HEK293 (cell line): ENCODE data around the gene PROCA1.
A peak's percentile ranks its signal among the peaks of the same experiment; 100 is the strongest.

Experiments used
- GLI2 ChIP-seq: fragments of 450-650 bp; formaldehyde crosslinking; IDR thresholded peaks from 2 replicates; pipeline ENCODE4; 2017; ENCODE audit warnings: missing biosample characterization, missing genetic modification characterization, low read depth, borderline replicate concordance
- GLIS1 ChIP-seq: fragments of 450-650 bp; formaldehyde crosslinking; IDR thresholded peaks from 2 replicates; pipeline ENCODE4 v1.5.1; 2016; ENCODE audit warnings: missing biosample characterization, missing genetic modification characterization
- HOXD13 ChIP-seq: sonication (generic); formaldehyde crosslinking; IDR thresholded peaks from 2 replicates; pipeline ENCODE4 v1.8.0; 2022; ENCODE audit warnings: missing genetic modification reagents, borderline replicate concordance
- KLF10 ChIP-seq: fragments of 450-650 bp; IDR thresholded peaks from 2 replicates; pipeline ENCODE4 v1.5.1; 2018; ENCODE audit warnings: missing biosample characterization, mild to moderate bottlenecking, missing genetic modification characterization
- KLF8 ChIP-seq: fragments of 450-650 bp; formaldehyde crosslinking; IDR thresholded peaks from 2 replicates; pipeline ENCODE4 v1.5.1; 2016; ENCODE audit warnings: missing biosample characterization, missing genetic modification characterization
- ZBTB44 ChIP-seq: fragments of 450-650 bp; IDR thresholded peaks from 2 replicates; pipeline ENCODE4 v1.5.1; 2018; ENCODE audit warnings: missing biosample characterization, mild to moderate bottlenecking, missing genetic modification characterization
- ZBTB7A ChIP-seq: fragments of 450-650 bp; formaldehyde crosslinking; IDR thresholded peaks from 2 replicates; pipeline ENCODE4 v1.5.1; 2016; ENCODE audit warnings: low read depth, missing biosample characterization, missing genetic modification characterization
- ZEB2 ChIP-seq: fragments of 450-650 bp; formaldehyde crosslinking; IDR thresholded peaks from 2 replicates; pipeline ENCODE4 v1.5.1; 2016; ENCODE audit warnings: missing biosample characterization, missing genetic modification characterization
- ZNF10 ChIP-seq: fragments of 450-650 bp; formaldehyde crosslinking; IDR thresholded peaks from 2 replicates; pipeline ENCODE4 v1.5.1; 2017; ENCODE audit warnings: missing biosample characterization, missing genetic modification characterization
- ZNF138 ChIP-seq: fragments of 450-650 bp; formaldehyde crosslinking; IDR thresholded peaks from 2 replicates; pipeline ENCODE4 v1.5.1; 2016; ENCODE audit warnings: missing biosample characterization, missing genetic modification characterization, borderline replicate concordance
- ZNF2 ChIP-seq: fragments of 450-650 bp; formaldehyde crosslinking; IDR thresholded peaks from 2 replicates; pipeline ENCODE4 v1.5.1; 2016; ENCODE audit warnings: missing biosample characterization, missing genetic modification characterization
- ZNF211 ChIP-seq: fragments of 450-650 bp; formaldehyde crosslinking; IDR thresholded peaks from 2 replicates; pipeline ENCODE4 v1.5.1; 2016; ENCODE audit warnings: low read depth, missing biosample characterization, missing genetic modification characterization
- ZNF214 ChIP-seq: fragments of 450-650 bp; formaldehyde crosslinking; IDR thresholded peaks from 2 replicates; pipeline ENCODE4 v1.5.1; 2017; ENCODE audit warnings: missing biosample characterization, mild to moderate bottlenecking, missing genetic modification characterization, borderline replicate concordance
- ZNF529 ChIP-seq: fragments of 450-650 bp; formaldehyde crosslinking; IDR thresholded peaks from 2 replicates; pipeline ENCODE4 v1.5.1; 2017; ENCODE audit warnings: missing genetic modification characterization, missing biosample characterization; ENCODE audit not compliant: insufficient replicate concordance
- ZNF610 ChIP-seq: fragments of 450-650 bp; formaldehyde crosslinking; IDR thresholded peaks from 2 replicates; pipeline ENCODE4 v1.5.1; 2016; ENCODE audit warnings: missing biosample characterization, missing genetic modification characterization, borderline replicate concordance
- ZNF623 ChIP-seq: fragments of 450-650 bp; formaldehyde crosslinking; IDR thresholded peaks from 2 replicates; pipeline ENCODE4 v1.5.1; 2016; ENCODE audit warnings: missing biosample characterization, missing genetic modification characterization
- ZNF629 ChIP-seq: fragments of 450-650 bp; formaldehyde crosslinking; IDR thresholded peaks from 2 replicates; pipeline ENCODE4 v1.5.1; 2017; ENCODE audit warnings: missing biosample characterization, missing genetic modification characterization
- ZNF677 ChIP-seq: fragments of 450-650 bp; IDR thresholded peaks from 2 replicates; pipeline ENCODE4 v1.5.0; 2018; ENCODE audit warnings: missing biosample characterization, mild to moderate bottlenecking, missing genetic modification characterization, moderate library complexity
- TF ChIP-seq, protein P1 (sequence below): fragments of 450-650 bp; formaldehyde crosslinking; IDR thresholded peaks from 2 replicates; pipeline ENCODE4 v1.5.1; 2016; ENCODE audit warnings: missing biosample characterization, missing genetic modification characterization
- TF ChIP-seq, protein P2 (sequence below): fragments of 450-650 bp; formaldehyde crosslinking; IDR thresholded peaks from 2 replicates; pipeline ENCODE4 v1.5.1; 2017; ENCODE audit warnings: missing biosample characterization, missing genetic modification characterization
- TF ChIP-seq, protein P3 (sequence below): fragments of 450-650 bp; formaldehyde crosslinking; optimal IDR thresholded peaks from 2 replicates; pipeline ENCODE3; 2016; ENCODE audit warnings: missing biosample characterization, mild to moderate bottlenecking, missing genetic modification characterization
- TF ChIP-seq, protein P4 (sequence below): fragments of 450-650 bp; formaldehyde crosslinking; IDR thresholded peaks from 2 replicates; pipeline ENCODE4 v1.5.1; 2016; ENCODE audit warnings: missing biosample characterization, missing genetic modification characterization
- TF ChIP-seq, protein P5 (sequence below): fragments of 450-650 bp; formaldehyde crosslinking; IDR thresholded peaks from 2 replicates; pipeline ENCODE4 v1.5.1; 2016; ENCODE audit warnings: missing biosample characterization, missing genetic modification characterization
- TF ChIP-seq, protein P6 (sequence below): fragments of 450-650 bp; formaldehyde crosslinking; IDR thresholded peaks from 2 replicates; pipeline ENCODE4 v1.5.1; 2016; ENCODE audit warnings: missing biosample characterization, missing genetic modification characterization, low read depth

PROCA1 gene

DNA sequence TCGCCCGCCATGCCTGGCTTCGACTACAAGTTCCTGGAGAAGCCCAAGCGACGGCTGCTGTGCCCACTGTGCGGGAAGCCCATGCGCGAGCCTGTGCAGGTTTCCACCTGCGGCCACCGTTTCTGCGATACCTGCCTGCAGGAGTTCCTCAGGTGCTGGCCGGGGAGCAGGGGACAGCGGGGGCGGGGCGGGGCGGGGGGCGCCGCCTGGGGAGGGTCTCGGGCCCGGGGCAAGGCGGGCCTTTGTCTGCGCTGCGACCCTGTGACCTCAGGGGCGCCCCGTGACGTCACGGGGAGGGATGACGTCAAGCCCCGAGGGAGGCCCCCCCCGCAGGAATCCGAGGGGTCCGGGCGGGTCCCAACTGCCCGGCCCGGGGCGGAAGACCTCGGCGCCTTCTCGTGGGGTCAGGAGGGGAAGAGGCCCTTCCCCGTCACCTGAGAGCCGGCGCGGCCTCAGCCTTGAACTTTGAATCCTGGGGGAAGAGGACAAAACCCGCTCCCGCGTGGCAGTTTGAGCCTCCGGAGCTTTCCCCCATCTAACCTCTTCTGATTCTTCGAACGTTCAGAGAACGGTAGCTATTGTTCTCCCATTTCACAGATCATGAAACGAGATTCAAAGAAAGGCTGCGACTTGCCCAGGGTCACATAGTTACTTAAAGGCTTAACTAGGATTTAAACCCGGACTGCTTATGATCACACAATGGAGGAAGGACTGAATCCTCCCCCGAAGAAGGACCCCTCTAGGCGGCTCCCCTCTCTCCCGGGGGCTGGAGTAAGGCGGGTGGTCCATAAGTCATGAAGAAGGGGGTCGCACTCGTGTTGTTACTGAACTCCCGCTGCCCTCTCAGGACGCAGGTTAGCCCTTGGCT is 32.6 kb upstream of the PROCA1 start (continued):
- 0 out of 2 replicates have a peak, but pooled peaks have one; percentile 5 for TF ChIP-seq ZBTB44 (tag by site-specific recombination)
- no peak for TF ChIP-seq ZNF211 (tag by site-specific recombination)
- TF ChIP-seq ZNF629 (tag by site-specific recombination) = peak; percentile 99
- no peak for TF ChIP-seq ZNF677 (tag by site-specific recombination)
- TF ChIP-seq, protein P1, sequence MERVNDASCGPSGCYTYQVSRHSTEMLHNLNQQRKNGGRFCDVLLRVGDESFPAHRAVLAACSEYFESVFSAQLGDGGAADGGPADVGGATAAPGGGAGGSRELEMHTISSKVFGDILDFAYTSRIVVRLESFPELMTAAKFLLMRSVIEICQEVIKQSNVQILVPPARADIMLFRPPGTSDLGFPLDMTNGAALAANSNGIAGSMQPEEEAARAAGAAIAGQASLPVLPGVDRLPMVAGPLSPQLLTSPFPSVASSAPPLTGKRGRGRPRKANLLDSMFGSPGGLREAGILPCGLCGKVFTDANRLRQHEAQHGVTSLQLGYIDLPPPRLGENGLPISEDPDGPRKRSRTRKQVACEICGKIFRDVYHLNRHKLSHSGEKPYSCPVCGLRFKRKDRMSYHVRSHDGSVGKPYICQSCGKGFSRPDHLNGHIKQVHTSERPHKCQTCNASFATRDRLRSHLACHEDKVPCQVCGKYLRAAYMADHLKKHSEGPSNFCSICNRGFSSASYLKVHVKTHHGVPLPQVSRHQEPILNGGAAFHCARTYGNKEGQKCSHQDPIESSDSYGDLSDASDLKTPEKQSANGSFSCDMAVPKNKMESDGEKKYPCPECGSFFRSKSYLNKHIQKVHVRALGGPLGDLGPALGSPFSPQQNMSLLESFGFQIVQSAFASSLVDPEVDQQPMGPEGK (tag by site-specific recombination) = peak; percentile 71
- peak; percentile 65; the same call in 1 of the 2 replicates for TF ChIP-seq ZEB2 (tag by site-specific recombination)
- TF ChIP-seq KLF8 = peak; percentile 89
- TF ChIP-seq, protein P2, sequence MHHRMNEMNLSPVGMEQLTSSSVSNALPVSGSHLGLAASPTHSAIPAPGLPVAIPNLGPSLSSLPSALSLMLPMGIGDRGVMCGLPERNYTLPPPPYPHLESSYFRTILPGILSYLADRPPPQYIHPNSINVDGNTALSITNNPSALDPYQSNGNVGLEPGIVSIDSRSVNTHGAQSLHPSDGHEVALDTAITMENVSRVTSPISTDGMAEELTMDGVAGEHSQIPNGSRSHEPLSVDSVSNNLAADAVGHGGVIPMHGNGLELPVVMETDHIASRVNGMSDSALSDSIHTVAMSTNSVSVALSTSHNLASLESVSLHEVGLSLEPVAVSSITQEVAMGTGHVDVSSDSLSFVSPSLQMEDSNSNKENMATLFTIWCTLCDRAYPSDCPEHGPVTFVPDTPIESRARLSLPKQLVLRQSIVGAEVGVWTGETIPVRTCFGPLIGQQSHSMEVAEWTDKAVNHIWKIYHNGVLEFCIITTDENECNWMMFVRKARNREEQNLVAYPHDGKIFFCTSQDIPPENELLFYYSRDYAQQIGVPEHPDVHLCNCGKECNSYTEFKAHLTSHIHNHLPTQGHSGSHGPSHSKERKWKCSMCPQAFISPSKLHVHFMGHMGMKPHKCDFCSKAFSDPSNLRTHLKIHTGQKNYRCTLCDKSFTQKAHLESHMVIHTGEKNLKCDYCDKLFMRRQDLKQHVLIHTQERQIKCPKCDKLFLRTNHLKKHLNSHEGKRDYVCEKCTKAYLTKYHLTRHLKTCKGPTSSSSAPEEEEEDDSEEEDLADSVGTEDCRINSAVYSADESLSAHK (tag by site-specific recombination) = peak; percentile 41; the same call in 1 of the 2 replicates
- no peak for TF ChIP-seq ZNF138
- TF ChIP-seq ZNF529 = no peak
- no peak for TF ChIP-seq GLI2 (tag by site-specific recombination)
- TF ChIP-seq, protein P3, sequence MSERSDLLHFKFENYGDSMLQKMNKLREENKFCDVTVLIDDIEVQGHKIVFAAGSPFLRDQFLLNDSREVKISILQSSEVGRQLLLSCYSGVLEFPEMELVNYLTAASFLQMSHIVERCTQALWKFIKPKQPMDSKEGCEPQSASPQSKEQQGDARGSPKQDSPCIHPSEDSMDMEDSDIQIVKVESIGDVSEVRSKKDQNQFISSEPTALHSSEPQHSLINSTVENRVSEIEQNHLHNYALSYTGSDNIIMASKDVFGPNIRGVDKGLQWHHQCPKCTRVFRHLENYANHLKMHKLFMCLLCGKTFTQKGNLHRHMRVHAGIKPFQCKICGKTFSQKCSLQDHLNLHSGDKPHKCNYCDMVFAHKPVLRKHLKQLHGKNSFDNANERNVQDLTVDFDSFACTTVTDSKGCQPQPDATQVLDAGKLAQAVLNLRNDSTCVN = peak; percentile 24
- peak; percentile 51 for TF ChIP-seq GLIS1
- no peak for TF ChIP-seq ZNF610 (tag by site-specific recombination)
- TF ChIP-seq KLF10 (tag by site-specific recombination) = peak; percentile 14; the same call in 1 of the 2 replicates
- TF ChIP-seq, protein P4, sequence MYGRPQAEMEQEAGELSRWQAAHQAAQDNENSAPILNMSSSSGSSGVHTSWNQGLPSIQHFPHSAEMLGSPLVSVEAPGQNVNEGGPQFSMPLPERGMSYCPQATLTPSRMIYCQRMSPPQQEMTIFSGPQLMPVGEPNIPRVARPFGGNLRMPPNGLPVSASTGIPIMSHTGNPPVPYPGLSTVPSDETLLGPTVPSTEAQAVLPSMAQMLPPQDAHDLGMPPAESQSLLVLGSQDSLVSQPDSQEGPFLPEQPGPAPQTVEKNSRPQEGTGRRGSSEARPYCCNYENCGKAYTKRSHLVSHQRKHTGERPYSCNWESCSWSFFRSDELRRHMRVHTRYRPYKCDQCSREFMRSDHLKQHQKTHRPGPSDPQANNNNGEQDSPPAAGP (tag by site-specific recombination) = peak; percentile 82
- TF ChIP-seq ZNF2 (tag by site-specific recombination) = no peak
- peak; percentile 93 for TF ChIP-seq ZBTB7A
- TF ChIP-seq ZNF214 (tag by site-specific recombination) = no peak
- TF ChIP-seq ZNF623 (tag by site-specific recombination) = no peak
- 0 out of 2 replicates have a peak, but pooled peaks have one; percentile 20 for TF ChIP-seq ZNF10 (tag by site-specific recombination)
- TF ChIP-seq, protein P5, sequence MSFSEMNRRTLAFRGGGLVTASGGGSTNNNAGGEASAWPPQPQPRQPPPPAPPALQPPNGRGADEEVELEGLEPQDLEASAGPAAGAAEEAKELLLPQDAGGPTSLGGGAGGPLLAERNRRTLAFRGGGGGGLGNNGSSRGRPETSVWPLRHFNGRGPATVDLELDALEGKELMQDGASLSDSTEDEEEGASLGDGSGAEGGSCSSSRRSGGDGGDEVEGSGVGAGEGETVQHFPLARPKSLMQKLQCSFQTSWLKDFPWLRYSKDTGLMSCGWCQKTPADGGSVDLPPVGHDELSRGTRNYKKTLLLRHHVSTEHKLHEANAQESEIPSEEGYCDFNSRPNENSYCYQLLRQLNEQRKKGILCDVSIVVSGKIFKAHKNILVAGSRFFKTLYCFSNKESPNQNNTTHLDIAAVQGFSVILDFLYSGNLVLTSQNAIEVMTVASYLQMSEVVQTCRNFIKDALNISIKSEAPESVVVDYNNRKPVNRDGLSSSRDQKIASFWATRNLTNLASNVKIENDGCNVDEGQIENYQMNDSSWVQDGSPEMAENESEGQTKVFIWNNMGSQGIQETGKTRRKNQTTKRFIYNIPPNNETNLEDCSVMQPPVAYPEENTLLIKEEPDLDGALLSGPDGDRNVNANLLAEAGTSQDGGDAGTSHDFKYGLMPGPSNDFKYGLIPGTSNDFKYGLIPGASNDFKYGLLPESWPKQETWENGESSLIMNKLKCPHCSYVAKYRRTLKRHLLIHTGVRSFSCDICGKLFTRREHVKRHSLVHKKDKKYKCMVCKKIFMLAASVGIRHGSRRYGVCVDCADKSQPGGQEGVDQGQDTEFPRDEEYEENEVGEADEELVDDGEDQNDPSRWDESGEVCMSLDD (tag by site-specific recombination) = peak; percentile 79
- no peak for TF ChIP-seq HOXD13 (CRISPR knock-in tag)
- TF ChIP-seq, protein P6, sequence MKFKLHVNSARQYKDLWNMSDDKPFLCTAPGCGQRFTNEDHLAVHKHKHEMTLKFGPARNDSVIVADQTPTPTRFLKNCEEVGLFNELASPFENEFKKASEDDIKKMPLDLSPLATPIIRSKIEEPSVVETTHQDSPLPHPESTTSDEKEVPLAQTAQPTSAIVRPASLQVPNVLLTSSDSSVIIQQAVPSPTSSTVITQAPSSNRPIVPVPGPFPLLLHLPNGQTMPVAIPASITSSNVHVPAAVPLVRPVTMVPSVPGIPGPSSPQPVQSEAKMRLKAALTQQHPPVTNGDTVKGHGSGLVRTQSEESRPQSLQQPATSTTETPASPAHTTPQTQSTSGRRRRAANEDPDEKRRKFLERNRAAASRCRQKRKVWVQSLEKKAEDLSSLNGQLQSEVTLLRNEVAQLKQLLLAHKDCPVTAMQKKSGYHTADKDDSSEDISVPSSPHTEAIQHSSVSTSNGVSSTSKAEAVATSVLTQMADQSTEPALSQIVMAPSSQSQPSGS (tag by site-specific recombination) = peak; percentile 95
